Measurements from ENCODE around the gene GSG1.

- TF ChIP-seq POLR2A (IDR thresholded peaks at IDR 0.05; ENCODE audit: low read length) (no peak), GATA1 (IDR thresholded peaks at IDR 0.05; ENCODE audit: low read depth, low read length) (no peak)
These were observed 27.5 kb upstream of the GSG1 start for GRCh38 chr12:13130981-13131380.
